Stimulated activated CD4-positive, alpha-beta T cell treated with anti-CD3 and anti-CD28 coated beads, Interleukin-12 subunit alpha, Interleukin-12 subunit beta, amount 100 ng/mL, for 4 hours (primary cell): Measurements from ENCODE around the gene CACNA1D.

Experiments
- DNase-seq: peaks from one replicate; pipeline ENCODE4 v3.0.0-alpha.2; 2020

CACNA1D gene

DNA sequence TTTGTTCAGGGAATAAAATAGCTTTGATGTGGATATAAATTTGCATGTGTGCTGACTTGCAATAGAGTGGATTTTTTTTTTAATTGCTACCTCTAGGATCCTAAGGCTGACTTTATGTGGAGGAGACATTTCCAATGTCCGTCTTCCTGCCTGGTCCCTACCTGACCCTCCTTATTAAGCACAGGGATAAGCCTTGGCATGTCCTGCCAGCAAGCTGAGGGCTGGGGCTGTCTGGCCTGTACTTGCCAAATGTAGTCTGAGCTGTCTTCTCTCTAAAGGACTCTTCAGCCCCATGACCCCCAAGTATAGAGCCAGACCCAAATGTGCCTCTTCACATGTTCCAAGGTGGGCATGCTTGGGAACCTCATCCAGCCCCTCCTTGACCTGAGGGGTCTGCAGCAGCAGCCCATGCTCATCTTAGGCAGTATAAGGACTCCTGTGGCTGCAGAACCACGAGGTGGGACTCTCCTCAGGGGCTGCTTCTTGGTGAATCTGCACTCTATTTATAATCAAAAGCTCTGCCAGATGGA is 88.8 kb downstream of the CACNA1D start:
- DNase-seq: no peak

DNA sequence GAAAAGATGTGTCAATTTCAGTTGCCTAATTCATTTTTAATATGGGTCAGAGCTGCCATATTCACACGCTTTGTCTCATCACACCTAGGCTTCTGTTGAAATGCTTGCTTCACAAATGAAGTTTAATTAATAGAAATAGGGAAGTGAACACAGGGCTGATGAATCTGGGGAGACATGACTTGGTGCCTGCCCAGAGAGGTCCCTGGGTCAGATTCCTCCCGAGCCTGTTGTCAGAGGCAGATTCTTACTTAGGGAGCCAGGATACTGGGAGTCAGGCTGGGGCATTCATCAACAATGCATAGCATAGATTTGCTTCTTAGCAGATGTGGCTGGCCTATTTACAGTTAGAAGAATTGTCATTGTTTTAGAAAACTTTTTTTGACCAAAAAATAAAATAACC is 90.6 kb downstream of the CACNA1D start:
- DNase-seq: no peak

DNA sequence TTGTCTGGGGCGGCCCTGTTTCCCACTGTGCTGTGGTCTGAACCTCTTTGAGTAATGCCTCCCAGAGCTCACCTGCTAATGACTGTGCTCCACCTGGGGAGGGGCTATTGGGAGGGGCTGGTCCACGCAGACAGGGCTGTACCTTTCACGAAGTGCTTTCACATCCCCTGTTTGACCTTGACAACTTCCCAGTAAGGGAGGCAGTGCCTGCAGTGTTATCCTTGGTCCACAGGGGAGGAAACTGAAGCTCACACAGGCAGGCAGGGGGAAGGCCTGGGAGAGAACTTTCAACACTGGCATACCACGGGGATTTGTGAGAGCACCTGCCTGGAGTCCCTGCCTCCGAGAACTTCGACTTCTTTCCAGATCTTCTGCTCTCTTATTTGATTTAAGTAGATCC is 91.2 kb downstream of the CACNA1D start:
- DNase-seq: no peak

GRCh38 chr3:53588122-53588521 is 93.7 kb downstream of the CACNA1D start:
- no peak for DNase-seq

DNA sequence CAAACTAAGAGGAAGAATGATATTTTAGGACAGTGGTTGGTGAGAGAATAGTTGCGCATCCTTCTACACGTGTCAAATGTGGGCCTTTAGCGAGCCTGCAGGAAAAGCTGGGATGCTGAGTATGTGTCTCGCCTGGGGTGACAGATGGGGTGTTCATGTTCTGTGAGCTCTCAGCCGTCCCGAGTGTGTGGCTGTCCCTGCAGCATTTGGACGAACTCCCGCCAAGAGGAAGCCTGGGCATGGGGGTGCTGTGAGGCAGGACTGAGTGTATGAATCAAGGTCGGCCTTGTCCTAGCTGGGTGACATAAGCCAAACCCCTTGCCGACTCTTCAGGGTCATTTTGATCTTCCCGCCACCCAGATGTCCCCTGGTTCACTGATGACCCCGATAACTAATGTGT is 94.8 kb downstream of the CACNA1D start:
- DNase-seq: no peak

DNA sequence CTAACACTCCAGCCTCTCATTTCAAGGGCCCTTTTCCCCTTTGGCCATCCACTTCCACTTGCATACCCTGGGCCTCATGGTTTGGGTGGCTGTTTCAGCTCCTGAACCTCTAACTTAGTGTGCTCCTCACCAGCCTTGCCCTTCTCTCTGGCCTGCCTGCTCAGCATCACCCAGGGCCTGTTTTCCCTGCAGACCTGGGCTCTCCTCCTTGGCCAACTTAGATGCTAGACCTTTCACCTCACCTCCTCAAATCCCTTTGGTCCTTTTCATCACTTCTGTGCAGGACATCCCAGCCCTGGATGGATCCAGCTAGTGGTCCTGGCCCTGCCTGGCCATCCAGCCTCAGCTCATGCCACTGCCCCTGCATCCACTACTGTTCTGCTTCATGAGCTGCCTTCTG is 95.4 kb downstream of the CACNA1D start:
- DNase-seq: no peak

GRCh38 chr3:53590606-53591005 is 96.2 kb downstream of the CACNA1D start:
- no peak for DNase-seq

GRCh38 chr3:53591646-53592045 is 97.2 kb downstream of the CACNA1D start:
- DNase-seq: no peak

- no peak for DNase-seq
These were observed 98.5 kb downstream of the CACNA1D start for GRCh38 chr3:53592862-53593261.

GRCh38 chr3:53593611-53594010 is 99.2 kb downstream of the CACNA1D start:
- no peak for DNase-seq

DNA sequence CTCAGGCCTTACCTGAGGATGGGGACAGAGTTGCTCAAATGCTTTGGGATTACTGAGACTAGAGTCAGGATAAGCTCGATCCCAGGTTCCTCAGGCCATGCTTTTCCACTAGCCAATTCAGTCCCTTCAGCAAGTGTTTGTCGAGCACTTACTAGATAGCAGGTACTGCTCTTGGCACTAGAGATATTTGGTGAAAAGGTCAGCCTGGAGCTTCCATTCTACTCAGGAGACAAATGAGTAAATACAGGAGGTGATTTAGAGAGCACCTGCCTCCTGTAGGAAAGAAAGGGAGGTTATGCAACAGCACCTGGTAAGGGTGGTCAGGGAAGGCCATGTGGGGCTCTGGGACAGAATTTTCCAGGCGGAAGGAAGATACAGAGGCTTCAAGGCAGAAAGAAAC is 99.9 kb downstream of the CACNA1D start:
- no peak for DNase-seq

- DNase-seq: no peak
These were observed 101.2 kb downstream of the CACNA1D start for GRCh38 chr3:53595660-53596059.

- DNase-seq: no peak
These were observed 102.9 kb downstream of the CACNA1D start for GRCh38 chr3:53597136-53597915.

- DNase-seq: no peak
These were observed 105.4 kb downstream of the CACNA1D start for GRCh38 chr3:53599771-53600170.

GRCh38 chr3:53602866-53603265 is 108.5 kb downstream of the CACNA1D start:
- DNase-seq: no peak

DNA sequence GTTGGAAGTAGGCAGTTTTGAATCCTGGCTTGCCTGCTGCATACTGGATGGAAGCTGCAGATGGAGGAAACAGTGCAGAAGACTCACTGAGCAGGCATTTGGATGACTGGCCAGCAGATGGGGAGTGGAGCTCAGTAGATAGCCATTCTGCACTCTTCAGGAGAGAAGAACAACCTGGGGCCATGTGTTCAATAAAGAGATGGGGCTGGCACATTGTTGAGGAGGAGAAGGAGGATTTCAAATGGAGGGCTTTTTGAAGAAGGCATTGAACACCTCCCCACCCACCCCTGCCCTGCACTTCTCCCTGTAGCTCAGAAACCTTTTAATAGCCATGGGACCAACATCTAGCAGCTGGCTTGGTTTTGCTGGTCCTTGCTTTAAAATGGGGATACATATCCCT is 109.8 kb downstream of the CACNA1D start:
- no peak for DNase-seq

GRCh38 chr3:53606793-53607192 is 112.4 kb downstream of the CACNA1D start:
- no peak for DNase-seq

- no peak for DNase-seq
These were observed 118.1 kb downstream of the CACNA1D start for GRCh38 chr3:53612508-53612907.

GRCh38 chr3:53613125-53613524 is 118.7 kb downstream of the CACNA1D start:
- DNase-seq: no peak

DNA sequence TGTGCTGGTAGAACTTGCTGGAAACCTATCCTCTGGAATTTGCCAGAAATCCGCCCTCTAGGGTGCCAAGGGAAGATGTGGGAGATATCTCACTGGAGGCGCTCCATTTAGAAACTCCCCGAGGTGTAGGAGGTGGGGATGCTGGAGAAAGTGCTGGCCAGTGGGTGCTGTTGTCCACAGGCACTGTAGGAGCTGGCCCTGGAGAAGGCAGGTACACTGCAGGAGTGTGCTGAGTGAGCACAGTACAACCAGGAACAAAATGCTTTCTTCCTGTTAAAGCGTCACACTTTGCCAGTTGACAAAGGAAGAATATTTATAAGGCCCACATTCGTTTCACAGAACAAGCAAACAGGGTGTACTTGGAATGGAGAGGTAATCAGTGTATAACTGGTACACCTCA is 119.9 kb downstream of the CACNA1D start:
- DNase-seq: no peak

DNA sequence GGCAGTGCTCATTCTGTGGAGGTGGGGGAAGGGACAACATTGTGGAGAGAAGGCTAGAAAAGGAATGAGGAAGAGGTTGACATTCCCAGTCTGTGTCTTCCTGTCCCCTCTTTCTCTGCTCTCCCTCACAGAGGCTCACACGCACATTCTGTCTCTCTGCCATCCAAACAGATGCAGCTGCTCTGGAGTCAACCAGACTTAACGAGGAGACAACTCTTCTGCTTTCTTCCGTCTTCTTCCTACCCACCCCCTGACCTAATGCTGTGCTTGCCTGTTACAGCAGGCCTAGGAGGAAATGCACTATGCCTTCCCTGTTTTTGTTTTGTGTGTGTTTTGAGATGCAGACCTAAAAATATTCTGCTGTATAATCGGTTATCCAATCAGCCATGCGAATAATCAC is 121.9 kb downstream of the CACNA1D start:
- DNase-seq: no peak

- no peak for DNase-seq
These were observed 122.8 kb downstream of the CACNA1D start for GRCh38 chr3:53616971-53617892.

DNA sequence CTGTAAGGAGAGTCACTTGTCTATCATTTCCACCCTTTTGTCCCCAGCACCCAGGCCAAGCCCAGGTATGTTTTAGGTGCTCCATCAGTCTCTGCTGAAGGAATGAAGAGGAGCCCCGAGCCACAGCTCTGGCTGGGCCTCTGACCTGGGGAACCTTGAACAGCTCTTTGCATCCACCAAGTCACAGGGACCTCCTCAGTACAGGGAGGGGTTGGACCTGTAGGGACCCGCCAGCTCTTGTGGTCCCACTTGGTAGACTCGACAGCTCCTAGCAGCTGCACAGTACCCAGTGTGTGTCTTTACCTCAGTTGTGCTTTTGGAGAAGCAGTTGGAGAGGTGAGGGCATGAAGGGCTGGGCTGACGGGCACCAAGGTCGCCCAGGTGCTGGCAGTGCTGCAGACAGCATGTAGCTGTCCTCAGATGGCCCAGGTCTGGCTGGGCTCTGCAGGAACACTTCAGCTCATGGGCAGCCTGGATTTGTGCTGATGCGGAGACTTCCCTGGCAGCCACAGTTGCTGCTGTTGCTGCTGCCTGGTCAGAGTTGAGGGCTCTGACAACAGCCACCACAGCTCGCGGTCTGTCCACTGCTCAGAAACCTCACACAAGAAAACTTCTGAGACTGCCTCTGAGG is 123.6 kb downstream of the CACNA1D start:
- no peak for DNase-seq
